Body of pancreas (tissue), 4 donors: ENCODE measurements around the gene TSR1. TPM values are rescaled to one million over a fixed set of nuclear protein-coding genes. Genes with fewer than 3 reads are reported as not detected.

Experiments used
- ATAC-seq: fragments of 150-250 bp; one replicate; pipeline ENCODE4 v1.9.1; 2016
- DNase-seq, 4 donors: peaks; one replicate each; pipeline ENCODE4 v3.0.0-alpha.2; 2019
- H3K27ac ChIP-seq, 4 donors: fragments of 200-600 bp; sonication (generic); 1 replicate in 3 of 4; 2 replicates in 1 of 4; pipeline versions ENCODE4 v1.5.1 to v1.6.1; 2016 to 2019; ENCODE audit warnings: mild to moderate bottlenecking in 1 of 4, mixed read lengths in 1 of 4, moderate library complexity in 1 of 4
- H3K27me3 ChIP-seq, 2 donors: fragments of 200-600 bp; sonication (generic); one replicate each; pipeline ENCODE4 v1.6.0; 2016; ENCODE audit warnings: mild to moderate bottlenecking in 1 of 2
- H3K36me3 ChIP-seq, 2 donors: fragments of 200-600 bp; sonication (generic); replicated peaks in 1 of 2; 2 replicates each; pipeline ENCODE4 v1.5.1; 2016; ENCODE audit warnings: low read depth in 2 of 2; ENCODE audit not compliant: insufficient read depth in 1 of 2
- H3K4me1 ChIP-seq: fragments of 200-600 bp; sonication (generic); one replicate; pipeline ENCODE4 v1.6.0; 2016
- H3K4me3 ChIP-seq, 2 donors: fragments of 200-600 bp; sonication (generic); 1 replicate in 1 of 2; 2 replicates in 1 of 2; pipeline ENCODE4 v1.5.1; 2016 to 2019
- H3K9me3 ChIP-seq, 3 donors: fragments of 200-600 bp; sonication (generic); 1 replicate in 2 of 3; 2 replicates in 1 of 3; pipeline ENCODE4 v1.5.1; 2016
- CTCF ChIP-seq, 7 experiments: fragments of 450-650 bp in 4 of 7; fragments of 200-600 bp in 3 of 7; sonication (generic) in 3 of 7; IDR thresholded peaks; one replicate each; pipeline ENCODE4 v1.5.1; 2016 to 2019; ENCODE audit warnings: antibody characterized with exemption in 7 of 7
- POLR2A ChIP-seq, 3 donors: fragments of 450-650 bp; IDR thresholded peaks; one replicate each; pipeline ENCODE4 v1.6.1; 2016; ENCODE audit warnings: antibody characterized with exemption in 3 of 3, mild to moderate bottlenecking in 2 of 3
- WGBS, 2 donors: methylation state at CpG; one replicate each; pipeline ENCODE4 v1.1.5; 2017; 5-methylcytosine and 5-hydroxymethylcytosine counted together
- intact Hi-C: fragments of 100-400 bp; cut with DNase I; formaldehyde crosslinking; loops from one replicate; pipeline ENCODE4 v1.15.1; 2023
- total RNA-seq, 2 donors: library from RNA; depleted of rRNA; stranded (reverse); fragments of >200 nt; gene quantifications; one replicate each; pipeline ENCODE4 v1.1.0, GENCODE V29; 2016

The TSR1 gene
- total RNA-seq, 2 donors from 2014 or later: 24.9 to 59.3 TPM

DNA sequence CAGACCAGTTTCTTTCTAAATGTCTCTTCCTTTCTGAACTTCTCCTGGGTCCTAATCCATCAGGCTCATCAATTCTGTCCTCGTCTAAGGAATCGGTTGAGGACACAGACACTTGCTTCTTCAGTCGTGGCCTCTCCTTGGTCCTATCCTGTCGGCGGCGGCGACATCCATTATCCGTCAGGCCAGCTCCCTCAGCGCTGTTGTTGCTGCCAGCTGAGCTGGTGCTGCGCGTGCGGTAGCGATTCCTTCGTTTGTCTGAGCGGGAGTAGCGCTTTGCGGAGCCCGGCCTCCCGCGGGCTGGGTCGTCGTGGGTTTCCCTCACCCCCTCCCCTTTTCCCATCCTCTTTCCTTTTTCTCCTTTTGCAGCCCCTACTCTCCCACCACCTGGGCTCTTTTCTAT is 36.5 kb downstream of the TSR1 start:
- Histone ChIP-seq H3K4me1 (peaks cover 21% of the 10 kb centered on the region), H3K36me3 (no peaks in the 10 kb centered on the region), H3K27me3 (no peaks in the 10 kb centered on the region), H3K9me3 (no peaks in the 10 kb centered on the region), H3K4me3 (no peak overlapping the region), H3K27ac (no peak overlapping the region)
- no peak for TF ChIP-seq POLR2A (IDR thresholded peaks at IDR 0.05)
- TF ChIP-seq CTCF (IDR thresholded peaks at IDR 0.05): no peak
- no peak for DNase-seq
- intact Hi-C loops: no loop called here
- ATAC-seq: no peak
- 89 to 91% methylated on average over 21 to 22 of the region's 22 CpGs for WGBS, 2 donors

GRCh38 chr17:2299136-2299535 is 37.1 kb downstream of the TSR1 start:
- intact Hi-C loops: no loop called here
- H3K27me3 ChIP-seq: no peaks in the 10 kb centered on the region
- DNase-seq (no peak), ATAC-seq (no peak)
- WGBS, 2 donors: 88 to 91% methylated on average over 12 of the region's 12 CpGs
- H3K4me1 ChIP-seq: peaks cover 16% of the 10 kb centered on the region
- H3K9me3 ChIP-seq: no peaks in the 10 kb centered on the region
- H3K36me3 ChIP-seq: no peaks in the 10 kb centered on the region
- H3K27ac ChIP-seq: no peak overlapping the region
- H3K4me3 ChIP-seq: no peak overlapping the region
- no peak for TF ChIP-seq POLR2A (IDR thresholded peaks at IDR 0.05)
- TF ChIP-seq CTCF (IDR thresholded peaks at IDR 0.05): no peak

GRCh38 chr17:2297023-2297422 is 39.2 kb downstream of the TSR1 start:
- no peak for DNase-seq
- Histone ChIP-seq H3K9me3 (no peaks in the 10 kb centered on the region), H3K36me3 (peaks cover 0 to 5% of the 10 kb centered on the region in 2 donors), H3K27ac (no peak overlapping the region), H3K27me3 (no peaks in the 10 kb centered on the region), H3K4me3 (no peak overlapping the region), H3K4me1 (peaks cover 10% of the 10 kb centered on the region)
- no peak for ATAC-seq
- intact Hi-C loops: no loop called here
- 92% methylated on average over 5 of the region's 5 CpGs for WGBS, 2 donors
- TF ChIP-seq CTCF (IDR thresholded peaks at IDR 0.05): no peak
- TF ChIP-seq POLR2A (IDR thresholded peaks at IDR 0.05): no peak

DNA sequence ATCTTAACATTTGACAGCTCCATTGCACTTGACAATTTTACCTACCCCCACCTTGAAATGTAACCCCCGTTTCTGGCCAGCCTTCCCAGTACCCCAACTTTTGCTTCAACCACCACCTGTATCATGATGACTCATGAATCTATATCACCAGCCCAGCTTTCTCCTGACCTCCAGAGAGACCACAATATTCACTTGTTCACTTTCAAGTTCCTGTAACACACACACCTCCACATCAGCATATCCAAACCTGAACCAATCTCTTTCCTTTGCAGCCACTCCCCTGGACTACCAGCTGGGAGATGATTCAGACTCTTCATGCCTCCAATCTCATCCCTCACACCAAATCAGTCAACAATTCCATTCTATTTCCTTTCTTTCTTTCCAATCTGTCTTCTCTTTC is 40.7 kb downstream of the TSR1 start:
- Histone ChIP-seq H3K27me3 (no peaks in the 10 kb centered on the region), H3K27ac (no peak overlapping the region), H3K4me1 (no peaks in the 10 kb centered on the region), H3K36me3 (peaks cover 0 to 8% of the 10 kb centered on the region in 2 donors), H3K9me3 (no peaks in the 10 kb centered on the region), H3K4me3 (no peak overlapping the region)
- DNase-seq (no peak), ATAC-seq (no peak)
- intact Hi-C loops: no loop called here
- WGBS, 2 donors: 60 to 91% methylated on average over 1 of the region's 1 CpG
- TF ChIP-seq POLR2A (IDR thresholded peaks at IDR 0.05) (no peak), CTCF (IDR thresholded peaks at IDR 0.05) (no peak)

DNA sequence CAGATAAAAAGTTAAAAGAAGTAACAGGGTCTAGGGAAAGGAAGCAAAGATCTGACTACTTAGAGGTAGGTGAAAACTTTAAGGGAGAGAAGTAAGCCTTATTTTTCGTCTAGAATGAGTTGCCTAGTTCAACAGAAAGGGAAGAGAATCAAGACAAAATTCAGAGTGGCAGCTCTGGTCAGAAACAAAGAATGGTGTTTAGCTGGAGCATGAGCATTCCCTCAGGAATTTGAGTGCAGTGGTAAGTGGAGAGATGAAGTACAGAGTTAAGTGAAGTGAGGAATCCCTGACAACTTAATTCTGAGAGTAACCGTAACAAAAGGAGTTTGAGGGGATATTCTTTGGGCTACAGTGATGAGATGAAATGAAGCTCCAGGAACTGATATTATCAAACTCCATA is 44.2 kb downstream of the TSR1 start:
- H3K9me3 ChIP-seq: no peaks in the 10 kb centered on the region
- DNase-seq: no peak
- no peaks in the 10 kb centered on the region for H3K27me3 ChIP-seq
- H3K4me1 ChIP-seq: no peaks in the 10 kb centered on the region
- ATAC-seq: no peak
- H3K27ac ChIP-seq: no peak overlapping the region
- peaks cover 0 to 18% of the 10 kb centered on the region in 2 donors for H3K36me3 ChIP-seq
- WGBS, 2 donors: 67 to 89% methylated on average over 2 of the region's 2 CpGs
- intact Hi-C loops: no loop called here
- TF ChIP-seq POLR2A (IDR thresholded peaks at IDR 0.05): no peak
- no peak for TF ChIP-seq CTCF (IDR thresholded peaks at IDR 0.05)
- no peak overlapping the region for H3K4me3 ChIP-seq
